HEK293T (cell line): ENCODE data around the gene PAFAH1B2.

Source experiments
- CTCF ChIA-PET: fragments of 350-600 bp; formaldehyde crosslinking; extraction: SDS; loops from one replicate; lab custom pipeline; 2021; ENCODE audit warnings: antibody characterized with exemption, inconsistent platforms; lab: Yijun Ruan, JAX
- POLR2A ChIA-PET: fragments of 350-600 bp; formaldehyde crosslinking; extraction: SDS; loops from one replicate; lab custom pipeline; 2020; ENCODE audit warnings: antibody characterized with exemption, inconsistent platforms; lab: Yijun Ruan, JAX
- DNase-seq: peaks from one replicate; pipeline ENCODE4 v3.0.0; 2012; ENCODE audit warnings: mixed read lengths; ENCODE audit errors: extremely low spot score
- ARNT ChIP-seq: fragments of 450-650 bp; IDR thresholded peaks from 2 replicates; pipeline ENCODE4 v1.6.1; 2017; ENCODE audit warnings: mild to moderate bottlenecking
- BHLHE40 ChIP-seq: fragments of 450-650 bp; IDR thresholded peaks from 2 replicates; pipeline ENCODE4 v1.6.1; 2016; ENCODE audit warnings: mild to moderate bottlenecking, moderate library complexity, borderline replicate concordance
- CTBP1 ChIP-seq: fragments of 450-650 bp; IDR thresholded peaks from 2 replicates; pipeline ENCODE4 v1.6.1; 2016; ENCODE audit warnings: borderline replicate concordance
- ELF4 ChIP-seq: fragments of 450-650 bp; IDR thresholded peaks from 2 replicates; pipeline ENCODE4 v1.6.1; 2017; ENCODE audit warnings: antibody characterized with exemption
- FOXA1 ChIP-seq: fragments of 450-650 bp; IDR thresholded peaks from 2 replicates; pipeline ENCODE4 v1.6.1; 2016; ENCODE audit warnings: mild to moderate bottlenecking
- FOXM1 ChIP-seq: fragments of 450-650 bp; IDR thresholded peaks from 2 replicates; pipeline ENCODE4 v1.6.1; 2017; ENCODE audit warnings: mild to moderate bottlenecking, borderline replicate concordance
- HDGF ChIP-seq: fragments of 450-650 bp; IDR thresholded peaks from 2 replicates; pipeline ENCODE4 v1.6.1; 2017; ENCODE audit warnings: antibody characterized with exemption, borderline replicate concordance
- L3MBTL2 ChIP-seq: fragments of 450-650 bp; conservative IDR thresholded peaks from 2 replicates; pipeline ENCODE4 v1.6.1; 2016; ENCODE audit warnings: mild to moderate bottlenecking
- LEF1 ChIP-seq: fragments of 450-650 bp; IDR thresholded peaks from 2 replicates; pipeline ENCODE4 v1.6.1; 2017; ENCODE audit warnings: mild to moderate bottlenecking, borderline replicate concordance
- NFRKB ChIP-seq: fragments of 450-650 bp; IDR thresholded peaks from 2 replicates; pipeline ENCODE4 v1.6.1; 2016; ENCODE audit warnings: mild to moderate bottlenecking, moderate library complexity
- PKNOX1 ChIP-seq: fragments of 450-650 bp; IDR thresholded peaks from 2 replicates; pipeline ENCODE4 v1.6.1; 2016
- SUZ12 ChIP-seq: fragments of 450-650 bp; IDR thresholded peaks from 2 replicates; pipeline ENCODE4 v1.6.1; 2016; ENCODE audit warnings: mild to moderate bottlenecking
- TARDBP ChIP-seq: fragments of 450-650 bp; IDR thresholded peaks from 2 replicates; pipeline ENCODE4 v1.6.1; 2016
- ZNF384 ChIP-seq: fragments of 450-650 bp; IDR thresholded peaks from 2 replicates; pipeline ENCODE4 v1.6.1; 2016

The PAFAH1B2 gene

GRCh38 chr11:117223741-117224689 lies 79.9 kb downstream of the PAFAH1B2 start:
- CTCF ChIA-PET, result interaction anchor here (0.6 to 1.0 kb wide), 2 partner anchors 11 to 296 kb away, joined by 3 read pairs; no protein-coding TSS in a partner anchor
- no peak for DNase-seq
- TF ChIP-seq TARDBP (no peak), ARNT (no peak), ELF4 (no peak)
- POLR2A ChIA-PET, result interaction anchor here (1.0 kb wide), 1 partner anchor 14 kb away, joined by 3 read pairs; no protein-coding TSS in a partner anchor

GRCh38 chr11:117225553-117226170 lies 81.6 kb downstream of the PAFAH1B2 start:
- CTCF ChIA-PET, result interaction anchor here (0.6 to 1.4 kb wide), 4 partner anchors 7 to 143 kb away, joined by 3 to 4 read pairs (median 4); no protein-coding TSS in a partner anchor
- DNase-seq, result no peak
- no peak for TF ChIP-seq FOXM1
- no peak for TF ChIP-seq SUZ12
- no peak for TF ChIP-seq HDGF
- TF ChIP-seq ELF4, result no peak
- no peak for TF ChIP-seq LEF1
- no peak for TF ChIP-seq L3MBTL2
- no peak for TF ChIP-seq ZNF384
- TF ChIP-seq TARDBP, result no peak
- TF ChIP-seq NFRKB, result no peak
- TF ChIP-seq PKNOX1, result no peak
- TF ChIP-seq FOXA1, result no peak
- TF ChIP-seq CTBP1, result no peak
- no peak for TF ChIP-seq BHLHE40
- POLR2A ChIA-PET, result interaction anchor here (0.9 kb wide), 1 partner anchor 443 kb away, joined by 4 read pairs; no protein-coding TSS in a partner anchor
